ENCODE data around the gene SHROOM3. TPM values are rescaled to one million over a fixed set of nuclear protein-coding genes. Genes with fewer than 3 reads are reported as not detected.

The SHROOM3 gene
- total RNA-seq, 4 donors from 2014 or later: 29.5 to 127 (median 59.9) TPM

- ATAC-seq: no peak
- WGBS, 2 donors (ENCODE audit: low coverage in 1 of 2): 75 to 90% methylated on average over 2 of the region's 2 CpGs
- no peaks in the 10 kb centered on the region for H3K36me3 ChIP-seq
Measured at GRCh38 chr4:76578002-76578560, 143.1 kb downstream of the SHROOM3 start.

GRCh38 chr4:76579596-76580375 lies 144.8 kb downstream of the SHROOM3 start:
- 84% methylated on average over 9 to 14 of the region's 14 CpGs for WGBS, 2 donors (ENCODE audit: low coverage in 1 of 2)
- Histone ChIP-seq H3K27me3 (no peaks in the 10 kb centered on the region), H3K36me3 (no peaks in the 10 kb centered on the region), H3K4me3 (no peak overlapping the region), H3K27ac (no peak overlapping the region), H3K9me3 (no peaks in the 10 kb centered on the region), H3K4me1 (peaks cover 0 to 9% (median 5%) of the 10 kb centered on the region in 3 donors)
- no peak for ATAC-seq
- TF ChIP-seq POLR2A (IDR thresholded peaks at IDR 0.05) (no peak), EP300 (IDR thresholded peaks at IDR 0.05) (no peak)

More at GRCh38 chr4:76578002-76578560, 143.1 kb downstream of the SHROOM3 start:
- Histone ChIP-seq H3K4me3 (no peak overlapping the region), H3K4me1 (no peaks in the 10 kb centered on the region), H3K27me3 (no peaks in the 10 kb centered on the region), H3K27ac (no peak overlapping the region), H3K9me3 (no peaks in the 10 kb centered on the region)
- no peak for TF ChIP-seq CTCF (IDR thresholded peaks at IDR 0.05)
- TF ChIP-seq EP300 (IDR thresholded peaks at IDR 0.05): no peak
- TF ChIP-seq POLR2A (IDR thresholded peaks at IDR 0.05): no peak
- no peak for TF ChIP-seq POLR2AphosphoS5 (IDR thresholded peaks at IDR 0.05)

- Histone ChIP-seq H3K27ac (no peak overlapping the region), H3K27me3 (no peaks in the 10 kb centered on the region), H3K4me3 (no peak overlapping the region), H3K4me1 (peaks cover 4 to 16% (median 5%) of the 10 kb centered on the region in 3 donors), H3K9me3 (no peaks in the 10 kb centered on the region), H3K36me3 (no peaks in the 10 kb centered on the region)
- WGBS, 2 donors (ENCODE audit: low coverage in 1 of 2): 64 to 82% methylated on average over 4 of the region's 4 CpGs
- no peak for TF ChIP-seq POLR2A (IDR thresholded peaks at IDR 0.05)
- TF ChIP-seq POLR2AphosphoS5 (IDR thresholded peaks at IDR 0.05): no peak
- TF ChIP-seq EP300 (IDR thresholded peaks at IDR 0.05): no peak
- no peak for TF ChIP-seq CTCF (IDR thresholded peaks at IDR 0.05)
- ATAC-seq: no peak
Measured at GRCh38 chr4:76581077-76581962, 146.3 kb downstream of the SHROOM3 start.

GRCh38 chr4:76582074-76582816 lies 147.2 kb downstream of the SHROOM3 start:
- Histone ChIP-seq H3K9me3 (no peaks in the 10 kb centered on the region), H3K4me1 (peaks cover 4 to 16% (median 5%) of the 10 kb centered on the region in 3 donors), H3K36me3 (no peaks in the 10 kb centered on the region), H3K4me3 (no peak overlapping the region), H3K27me3 (no peaks in the 10 kb centered on the region), H3K27ac (no peak overlapping the region)
- WGBS, 2 donors (ENCODE audit: low coverage in 1 of 2): 85 to 94% methylated on average over 2 of the region's 2 CpGs
- ATAC-seq: no peak
- no peak for TF ChIP-seq POLR2A (IDR thresholded peaks at IDR 0.05)
- no peak for TF ChIP-seq CTCF (IDR thresholded peaks at IDR 0.05)
- no peak for TF ChIP-seq POLR2AphosphoS5 (IDR thresholded peaks at IDR 0.05)
- TF ChIP-seq EP300 (IDR thresholded peaks at IDR 0.05): no peak

- H3K4me1 ChIP-seq: peaks cover 4 to 17% (median 5%) of the 10 kb centered on the region in 3 donors
- no peak for TF ChIP-seq POLR2AphosphoS5 (IDR thresholded peaks at IDR 0.05)
- ATAC-seq: no peak
- no peaks in the 10 kb centered on the region for H3K9me3 ChIP-seq
- no peaks in the 10 kb centered on the region for H3K27me3 ChIP-seq
- no peak overlapping the region for H3K27ac ChIP-seq
- H3K4me3 ChIP-seq: no peak overlapping the region
- WGBS, 2 donors (ENCODE audit: low coverage in 1 of 2): 89 to 100% methylated on average over 3 of the region's 3 CpGs
- no peaks in the 10 kb centered on the region for H3K36me3 ChIP-seq
Measured at GRCh38 chr4:76582817-76583087, 147.7 kb downstream of the SHROOM3 start.
